Left ventricle myocardium inferior (tissue), 1 donor: Measurements from ENCODE around the gene UGT1A4. TPM values are rescaled to one million over a fixed set of nuclear protein-coding genes. Genes with fewer than 3 reads are reported as not detected.

ENCODE experiments used
- DNase-seq: peaks from one replicate; pipeline ENCODE4 v3.0.0-alpha.2; 2020
- H3K27ac ChIP-seq: fragments of 200-600 bp; replicated peaks from 2 replicates; pipeline ENCODE4 v1.8.0; 2021
- H3K27me3 ChIP-seq: fragments of 200-600 bp; 2 replicates; pipeline ENCODE4 v1.8.0; 2021; ENCODE audit warnings: low read depth
- H3K36me3 ChIP-seq: fragments of 200-600 bp; 2 replicates; pipeline ENCODE4 v1.8.0; 2021
- H3K4me1 ChIP-seq: fragments of 200-600 bp; 2 replicates; pipeline ENCODE4 v1.8.0; 2021
- H3K4me3 ChIP-seq: fragments of 200-600 bp; 2 replicates; pipeline ENCODE4 v1.8.0; 2021; ENCODE audit warnings: mild to moderate bottlenecking, moderate library complexity
- H3K9me3 ChIP-seq: fragments of 200-600 bp; replicated peaks from 2 replicates; pipeline ENCODE4 v1.8.0; 2021
- intact Hi-C: fragments of 100-400 bp; cut with micrococcal nuclease; formaldehyde crosslinking; loops from one replicate; pipeline ENCODE4 v1.11.0; 2022
- total RNA-seq: library from RNA; stranded (reverse); fragmentation: NEBNext Ultra II Directional; extraction: Animal tissue kit (Norgen Biotek cat#: 25700); gene quantifications from one replicate; pipeline ENCODE4 v1.2.1, GENCODE V29; 2021
- TF ChIP-seq, protein P1 (sequence below): fragments of 200-600 bp; IDR thresholded peaks from 2 replicates; pipeline ENCODE4 v1.8.0; 2021; ENCODE audit warnings: antibody characterized with exemption, mild to moderate bottlenecking, borderline replicate concordance
- donor health status: DM: no; HTN: yes; CAD: no; lungs with severe emphysema.

UGT1A4 gene
- total RNA-seq, 1 donor from 2014 or later, result not detected

DNA sequence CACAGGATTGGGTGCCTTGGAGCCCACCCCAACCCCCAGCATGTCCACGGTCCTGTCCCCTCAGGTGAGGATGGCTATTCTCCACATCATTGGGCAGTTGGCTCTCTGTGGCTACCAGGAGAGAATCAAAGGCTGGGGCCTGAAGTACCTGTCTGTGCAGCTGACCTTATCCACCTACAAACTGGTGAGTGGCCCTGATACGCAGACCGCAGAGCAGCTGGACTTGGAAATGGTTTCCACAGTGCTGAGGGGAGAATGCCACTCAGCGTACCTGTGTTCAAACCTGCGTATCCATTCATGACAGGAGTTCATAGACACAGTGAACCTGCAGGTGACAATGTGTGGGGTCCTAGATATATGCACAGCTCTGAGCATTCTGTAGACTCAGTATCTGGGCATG, 81.2 kb downstream of the UGT1A4 start:
- H3K36me3 ChIP-seq, result no peaks in the 10 kb centered on the region
- no peaks in the 10 kb centered on the region for H3K9me3 ChIP-seq
- TF ChIP-seq, protein P1, sequence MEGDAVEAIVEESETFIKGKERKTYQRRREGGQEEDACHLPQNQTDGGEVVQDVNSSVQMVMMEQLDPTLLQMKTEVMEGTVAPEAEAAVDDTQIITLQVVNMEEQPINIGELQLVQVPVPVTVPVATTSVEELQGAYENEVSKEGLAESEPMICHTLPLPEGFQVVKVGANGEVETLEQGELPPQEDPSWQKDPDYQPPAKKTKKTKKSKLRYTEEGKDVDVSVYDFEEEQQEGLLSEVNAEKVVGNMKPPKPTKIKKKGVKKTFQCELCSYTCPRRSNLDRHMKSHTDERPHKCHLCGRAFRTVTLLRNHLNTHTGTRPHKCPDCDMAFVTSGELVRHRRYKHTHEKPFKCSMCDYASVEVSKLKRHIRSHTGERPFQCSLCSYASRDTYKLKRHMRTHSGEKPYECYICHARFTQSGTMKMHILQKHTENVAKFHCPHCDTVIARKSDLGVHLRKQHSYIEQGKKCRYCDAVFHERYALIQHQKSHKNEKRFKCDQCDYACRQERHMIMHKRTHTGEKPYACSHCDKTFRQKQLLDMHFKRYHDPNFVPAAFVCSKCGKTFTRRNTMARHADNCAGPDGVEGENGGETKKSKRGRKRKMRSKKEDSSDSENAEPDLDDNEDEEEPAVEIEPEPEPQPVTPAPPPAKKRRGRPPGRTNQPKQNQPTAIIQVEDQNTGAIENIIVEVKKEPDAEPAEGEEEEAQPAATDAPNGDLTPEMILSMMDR, result no peak
- DNase-seq, result no peak
- no peaks in the 10 kb centered on the region for H3K4me1 ChIP-seq
- H3K27me3 ChIP-seq, result peaks cover 35% of the 10 kb centered on the region
- H3K4me3 ChIP-seq, result no peak overlapping the region
- intact Hi-C loops, result no loop called here
- H3K27ac ChIP-seq, result no peak overlapping the region

GRCh38 chr2:233800208-233800607, 81.7 kb downstream of the UGT1A4 start:
- intact Hi-C loops, result no loop called here
- peaks cover 38% of the 10 kb centered on the region for H3K27me3 ChIP-seq
- DNase-seq, result no peak
- no peak overlapping the region for H3K4me3 ChIP-seq
- H3K36me3 ChIP-seq, result no peaks in the 10 kb centered on the region
- no peaks in the 10 kb centered on the region for H3K4me1 ChIP-seq
- H3K9me3 ChIP-seq, result no peaks in the 10 kb centered on the region
- no peak overlapping the region for H3K27ac ChIP-seq
- TF ChIP-seq, protein P1, result no peak

DNA sequence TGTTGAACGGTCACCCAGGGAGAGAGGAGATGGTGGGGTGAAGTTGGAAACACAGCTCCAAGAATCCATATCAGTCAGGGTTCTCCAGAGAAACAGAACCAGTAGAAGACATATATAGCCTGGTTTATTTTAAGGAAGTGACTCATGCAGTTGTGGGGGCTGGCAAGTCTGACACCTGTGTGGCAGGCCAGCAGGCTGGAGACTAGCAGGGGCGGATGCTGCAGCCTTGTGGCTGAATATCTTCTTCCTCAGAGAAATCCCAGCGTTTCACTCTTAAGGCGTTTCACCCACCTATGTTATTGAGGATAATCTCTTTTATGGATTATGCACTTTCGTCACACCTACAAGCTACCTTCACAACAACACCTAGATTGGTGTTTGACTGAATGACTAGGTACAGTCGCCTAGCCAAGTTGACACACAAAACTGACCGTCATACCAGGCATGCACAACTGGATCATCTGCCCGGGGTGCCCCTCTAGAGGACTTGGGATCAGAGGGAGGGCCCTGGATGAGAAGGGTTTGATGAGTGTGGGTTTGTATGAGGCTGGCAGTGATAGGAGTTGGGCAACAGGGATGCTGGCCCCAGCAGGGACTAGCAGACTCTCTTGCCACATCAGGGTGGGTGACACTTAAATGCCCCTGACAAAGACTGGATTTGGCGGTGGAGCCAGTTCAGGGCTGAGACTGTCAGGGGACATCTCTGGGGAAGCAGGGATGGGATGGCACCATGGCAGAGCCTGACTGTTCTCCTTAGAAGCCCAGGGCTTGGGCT, 83.0 kb downstream of the UGT1A4 start:
- peaks cover 38% of the 10 kb centered on the region for H3K27me3 ChIP-seq
- H3K4me3 ChIP-seq, result no peak overlapping the region
- intact Hi-C loops, result no loop called here
- H3K9me3 ChIP-seq, result no peaks in the 10 kb centered on the region
- no peaks in the 10 kb centered on the region for H3K36me3 ChIP-seq
- no peak overlapping the region for H3K27ac ChIP-seq
- no peaks in the 10 kb centered on the region for H3K4me1 ChIP-seq
- no peak for DNase-seq
- TF ChIP-seq, protein P1, result no peak

DNA sequence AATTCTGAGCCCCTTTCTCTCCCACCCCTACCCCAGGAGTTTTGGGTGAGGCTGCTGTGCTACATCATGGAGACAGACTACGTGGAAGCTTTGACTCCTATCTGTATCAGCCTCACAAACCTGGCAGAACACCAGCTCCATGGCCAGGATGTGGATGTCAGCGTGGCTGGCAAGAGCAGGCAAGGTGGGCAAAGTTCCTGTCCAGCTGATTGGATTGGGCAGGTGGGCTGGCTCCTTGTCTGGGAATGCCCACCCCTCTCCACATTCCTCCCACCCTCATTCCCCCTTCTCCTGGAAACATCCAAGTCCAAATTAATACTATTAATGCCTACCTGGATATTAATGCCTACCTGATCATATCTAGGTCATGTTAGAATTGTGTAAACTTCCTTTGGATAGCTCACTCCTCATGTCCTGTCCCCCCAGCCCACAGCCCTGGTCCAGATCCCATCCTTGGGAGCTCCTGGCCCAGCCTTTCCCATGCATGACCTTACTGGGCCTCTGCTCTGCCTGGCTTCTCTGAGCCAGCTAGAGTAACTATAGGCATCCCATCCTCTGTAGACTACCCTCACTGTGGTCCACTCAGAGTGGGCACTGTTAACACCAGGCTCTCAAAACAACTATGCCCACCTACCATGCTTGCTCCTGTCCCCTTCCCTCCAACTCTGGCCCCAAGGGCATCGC, 83.7 kb downstream of the UGT1A4 start:
- DNase-seq, result no peak
- peaks cover 43% of the 10 kb centered on the region for H3K27me3 ChIP-seq
- intact Hi-C loops, result no loop called here
- H3K4me1 ChIP-seq, result no peaks in the 10 kb centered on the region
- H3K4me3 ChIP-seq, result no peak overlapping the region
- TF ChIP-seq, protein P1, result no peak
- H3K36me3 ChIP-seq, result no peaks in the 10 kb centered on the region
- H3K9me3 ChIP-seq, result no peaks in the 10 kb centered on the region
- H3K27ac ChIP-seq, result no peak overlapping the region

DNA sequence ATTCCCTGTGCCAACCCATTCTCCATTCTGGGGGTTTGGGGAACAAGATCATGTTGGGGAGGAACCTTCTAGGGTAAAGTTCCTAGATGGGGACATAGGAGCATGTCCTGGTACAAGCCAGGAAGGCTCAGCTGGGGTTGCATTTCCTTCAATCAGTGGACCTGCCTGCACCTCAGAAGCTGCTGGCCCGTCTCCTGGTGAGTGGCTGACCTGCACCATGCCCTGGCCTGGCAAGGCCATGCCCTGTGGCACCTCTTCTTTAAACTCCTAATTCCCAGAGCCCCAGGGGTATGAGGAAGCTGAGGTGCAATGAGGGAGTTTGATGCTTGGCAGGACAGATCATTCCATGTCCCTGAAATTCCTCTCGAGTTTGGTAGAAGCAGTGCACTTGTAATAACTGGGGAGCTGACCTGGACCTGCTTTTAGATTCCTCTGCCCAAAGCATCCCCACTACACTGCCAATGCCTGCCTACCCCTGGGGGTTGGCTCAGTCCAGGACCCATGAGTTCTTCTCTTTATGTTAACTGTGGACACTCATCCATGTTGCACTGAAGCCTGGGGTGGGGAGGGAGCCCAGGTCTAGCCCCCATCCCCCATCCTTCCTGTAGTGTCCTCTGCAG, 84.9 kb downstream of the UGT1A4 start:
- Histone ChIP-seq H3K4me1 (no peaks in the 10 kb centered on the region), H3K27ac (no peak overlapping the region), H3K36me3 (no peaks in the 10 kb centered on the region), H3K4me3 (no peak overlapping the region), H3K9me3 (no peaks in the 10 kb centered on the region), H3K27me3 (peaks cover 54% of the 10 kb centered on the region)
- TF ChIP-seq, protein P1, result no peak
- no peak for DNase-seq
- intact Hi-C loops, result no loop called here
